B cell (primary cell): Measurements from ENCODE around the gene SH3GL1. TPM values are rescaled to one million over a fixed set of nuclear protein-coding genes. Genes with fewer than 3 reads are reported as not detected.

Experiments
- ATAC-seq: fragments of 200-7000 bp; cut with Tn5 transposase; one replicate; pipeline ENCODE4 v1.10.0; 2021; ENCODE audit warnings: low read depth, mild to moderate bottlenecking, moderate number of reproducible peaks, moderate library complexity
- CTCF ChIA-PET: fragments of 350-600 bp; sonication (Branson Sonifier 250); formaldehyde crosslinking; loops from one replicate; lab custom pipeline; 2021; ENCODE audit warnings: antibody characterized with exemption, inconsistent platforms; lab: Charles Lee
- POLR2A ChIA-PET: fragments of 350-600 bp; sonication (Branson Sonifier 250); formaldehyde crosslinking; loops from one replicate; lab custom pipeline; 2021; ENCODE audit warnings: antibody characterized with exemption; lab: Charles Lee
- DNase-seq: peaks from one replicate; pipeline ENCODE4 v3.0.0; 2013
- H2AFZ ChIP-seq: 2 replicates; pipeline ENCODE4 v1.6.1; 2012; ENCODE audit warnings: mild to moderate bottlenecking, low read depth, low read length; ENCODE audit not compliant: insufficient read depth, poor library complexity, severe bottlenecking
- H3K27ac ChIP-seq, 2 donors: 1 replicate in 1 of 2; 2 replicates in 1 of 2; pipeline ENCODE4 v1.5.1; 2012 to 2013; ENCODE audit warnings: low read length in 2 of 2, mild to moderate bottlenecking in 2 of 2, moderate library complexity in 1 of 2
- H3K27me3 ChIP-seq, 4 experiments: fragments of 200-600 bp in 1 of 4; sonication (generic) in 1 of 4; replicated peaks in 1 of 4; 1 replicate in 2 of 4; 2 replicates in 2 of 4; pipeline versions ENCODE4 v1.6.1 to v1.7.0; 2013 to 2016; ENCODE audit warnings: low read length in 3 of 4, mild to moderate bottlenecking in 2 of 4, mixed read lengths in 1 of 4, moderate library complexity in 1 of 4; ENCODE audit not compliant: insufficient read depth in 4 of 4, control insufficient read depth in 3 of 4; ENCODE audit errors: control extremely low read depth in 1 of 4
- H3K36me3 ChIP-seq, 2 experiments: replicated peaks in 1 of 2; 1 replicate in 1 of 2; 2 replicates in 1 of 2; pipeline versions ENCODE4 v1.6.1 to v1.7.1; 2013; ENCODE audit warnings: low read length in 1 of 2; ENCODE audit not compliant: insufficient read depth in 2 of 2, control insufficient read depth in 1 of 2; ENCODE audit errors: control extremely low read depth in 1 of 2, extremely low read depth in 1 of 2
- H3K4me1 ChIP-seq, 2 donors: fragments of 200-600 bp in 1 of 2; sonication (generic) in 1 of 2; 1 replicate in 1 of 2; 2 replicates in 1 of 2; pipeline versions ENCODE4 v1.5.1 to v1.6.1; 2013 to 2017; ENCODE audit warnings: low read length in 2 of 2; ENCODE audit not compliant: control insufficient read depth in 2 of 2, insufficient read depth in 2 of 2
- H3K4me2 ChIP-seq: replicated peaks from 2 replicates; pipeline ENCODE3; 2012; ENCODE audit warnings: mild to moderate bottlenecking, low read depth, low read length; ENCODE audit not compliant: poor library complexity, severe bottlenecking
- H3K4me3 ChIP-seq, 5 experiments: fragments of 200-600 bp in 1 of 5; sonication (generic) in 1 of 5; 1 replicate in 3 of 5; 2 replicates in 2 of 5; pipeline versions ENCODE4 v1.5.1 to v1.7.0; 2011 to 2016; ENCODE audit warnings: low read length in 4 of 5, mild to moderate bottlenecking in 4 of 5, low read depth in 2 of 5, control low read depth in 1 of 5, moderate library complexity in 1 of 5; ENCODE audit not compliant: insufficient read depth in 1 of 5; ENCODE audit errors: control extremely low read depth in 1 of 5, extremely low read depth in 1 of 5
- H3K79me2 ChIP-seq: fragments of 200-600 bp; sonication (generic); one replicate; pipeline ENCODE4 v1.6.0; 2016; ENCODE audit warnings: low read length; ENCODE audit not compliant: control insufficient read depth, insufficient read depth
- H3K9ac ChIP-seq: fragments of 200-600 bp; sonication (generic); 2 replicates; pipeline ENCODE4 v1.6.1; 2017; ENCODE audit warnings: mild to moderate bottlenecking, low read length, moderate library complexity
- H3K9me3 ChIP-seq, 3 donors: one replicate each; pipeline versions ENCODE4 v1.6.1 to v1.7.1; 2013; ENCODE audit warnings: low read length in 2 of 3; ENCODE audit not compliant: control insufficient read depth in 2 of 3, insufficient read depth in 1 of 3; ENCODE audit errors: control extremely low read depth in 1 of 3
- H4K20me1 ChIP-seq: 2 replicates; pipeline ENCODE4 v1.6.0; 2012; ENCODE audit warnings: mild to moderate bottlenecking, low read length; ENCODE audit not compliant: insufficient read depth, control insufficient read depth, poor library complexity, severe bottlenecking
- H3K27ac Mint-ChIP-seq: one replicate; pipeline ENCODE4 v1.8.0; 2021; ENCODE audit warnings: mixed read lengths
- H3K27me3 Mint-ChIP-seq: one replicate; pipeline ENCODE4 v1.8.0; 2021; ENCODE audit warnings: mixed read lengths
- H3K4me1 Mint-ChIP-seq: one replicate; pipeline ENCODE4 v1.8.0; 2021; ENCODE audit warnings: mixed read lengths
- H3K4me3 Mint-ChIP-seq: one replicate; pipeline ENCODE4 v1.8.0; 2021; ENCODE audit warnings: mixed read lengths
- H3K9me3 Mint-ChIP-seq: one replicate; pipeline ENCODE4 v1.8.0; 2022; ENCODE audit warnings: mixed read lengths; ENCODE audit not compliant: insufficient read depth
- CTCF ChIP-seq: fragments of 200-600 bp; IDR thresholded peaks from one replicate; pipeline ENCODE4 v1.8.0; 2022; ENCODE audit warnings: antibody characterized with exemption, mild to moderate bottlenecking
- EZH2 ChIP-seq: IDR thresholded peaks from 2 replicates; pipeline ENCODE4 v1.6.1; 2012; ENCODE audit warnings: borderline replicate concordance, low read depth, mild to moderate bottlenecking, moderate library complexity, low read length; ENCODE audit not compliant: insufficient read depth, poor library complexity, severe bottlenecking
- WGBS: methylation state at CpG from one replicate; pipeline ENCODE4 v1.1.5; 2013; ENCODE audit warnings: missing lambda C conversion rate; ENCODE audit not compliant: insufficient coverage; 5-methylcytosine and 5-hydroxymethylcytosine counted together
- intact Hi-C: fragments of 100-400 bp; cut with micrococcal nuclease; formaldehyde crosslinking; loops from one replicate; pipeline ENCODE4 v1.10.0; 2022
- polyA plus RNA-seq: library from polyadenylated mRNA; depleted of rRNA; stranded (reverse); fragments of >200 nt; gene quantifications from 2 replicates; pipeline ENCODE4 v1.2.3, GENCODE V29; 2012
- total RNA-seq, 2 donors: library from RNA; stranded (reverse); fragments of 120-200 nt in 1 of 2; gene quantifications; 1 replicate in 1 of 2; 2 replicates in 1 of 2; pipeline versions ENCODE4 v1.2.3 to v1.2.4, GENCODE V29; 2013 to 2022

SH3GL1 gene
- total and polyA plus RNA-seq, 2 donors (not counting 1 experiment from before 2014, with no cell fraction given), result 37.2 to 42.4 TPM

- Mint-ChIP-seq H3K4me3 (peak overlapping the region; percentile 50), H3K4me1 (peaks cover 14% of the 10 kb centered on the region), H3K9me3 (no peaks in the 10 kb centered on the region), H3K27me3 (no peaks in the 10 kb centered on the region), H3K27ac (no peak overlapping the region)
- Histone ChIP-seq H3K27ac (no peak overlapping the region), H3K9ac (no peak overlapping the region), H4K20me1 (no peaks in the 10 kb centered on the region), H2AFZ (no peak overlapping the region), H3K4me3 (no peak overlapping the region), H3K4me1 (peaks cover 6 to 19% of the 10 kb centered on the region in 2 donors), H3K9me3 (no peaks in the 10 kb centered on the region), H3K36me3 (peaks cover 2 to 4% of the 10 kb centered on the region in 2 experiments), H3K27me3 (no peaks in the 10 kb centered on the region), H3K79me2 (peaks cover 9% of the 10 kb centered on the region), H3K4me2 (no peak overlapping the region)
- POLR2A ChIA-PET, result no interaction called here
- 99% methylated on average over 15 of the region's 15 CpGs for WGBS
- DNase-seq (no peak), ATAC-seq (no peak)
- intact Hi-C loops, result no loop called here
- CTCF ChIA-PET, result no interaction called here
- no peak for TF ChIP-seq EZH2
- no peak for TF ChIP-seq CTCF
Measured at GRCh38 chr19:4345342-4346019, 54.9 kb downstream of the SH3GL1 start.
